Measurements from ENCODE around the gene RFNG.

The RFNG gene

GRCh38 chr17:82051776-82052637 lies at the start of gene RFNG, which contains the start of gene GPS1:
Gene RFNG (minus strand): TSS chr17:82051811. CDS start chr17:82051766, 45 bp downstream.
Gene GPS1 (plus strand): TSS chr17:82051898. CDS start chr17:82051932, 34 bp downstream.
- no peak for FAIRE-seq

- no peak for FAIRE-seq
Observed at GRCh38 chr17:82101301-82101715, 49.7 kb upstream of the RFNG start.

GRCh38 chr17:82100502-82101298 lies 49.1 kb upstream of the RFNG start:
- no peak for FAIRE-seq

- no peak for FAIRE-seq
Observed at GRCh38 chr17:82098939-82099763, 47.5 kb upstream of the RFNG start.

- no peak for FAIRE-seq
Observed at GRCh38 chr17:82098169-82098938, 46.7 kb upstream of the RFNG start, which contains the start of gene FASN. Gene FASN (minus strand): TSS chr17:82098236. CDS start chr17:82096445, 1,791 bp downstream.

GRCh38 chr17:82097919-82098168 lies 46.2 kb upstream of the RFNG start:
- FAIRE-seq: no peak

- FAIRE-seq: no peak
Observed at GRCh38 chr17:82097184-82097918, 45.7 kb upstream of the RFNG start.

GRCh38 chr17:82096709-82097183 lies 45.1 kb upstream of the RFNG start:
- FAIRE-seq: no peak

- no peak for FAIRE-seq
Observed at GRCh38 chr17:82095777-82096708, 44.4 kb upstream of the RFNG start.

GRCh38 chr17:82094931-82095776 lies 43.5 kb upstream of the RFNG start:
- FAIRE-seq: no peak

- FAIRE-seq: no peak
Observed at GRCh38 chr17:82092995-82093751, 41.6 kb upstream of the RFNG start.

GRCh38 chr17:82092628-82092994 lies 41.0 kb upstream of the RFNG start:
- no peak for FAIRE-seq

- no peak for FAIRE-seq
Observed at GRCh38 chr17:82092094-82092586, 40.5 kb upstream of the RFNG start.

- FAIRE-seq: no peak
Observed at GRCh38 chr17:82091264-82092066, 39.9 kb upstream of the RFNG start.

GRCh38 chr17:82090549-82091263 lies 39.1 kb upstream of the RFNG start:
- no peak for FAIRE-seq

GRCh38 chr17:82089723-82090548 lies 38.3 kb upstream of the RFNG start:
- FAIRE-seq: no peak
